Measurements from ENCODE around the gene CSNK1A1. TPM values are rescaled to one million over a fixed set of nuclear protein-coding genes. Genes with fewer than 3 reads are reported as not detected.
A peak's percentile ranks its signal among the peaks of the same experiment; 100 is the strongest.
"Not testable (repeated sequence)": the region's sequence is repeated elsewhere in the genome, so short reads cannot be mapped to it uniquely, and the experiment has no call there.

CSNK1A1 gene
- total and polyA plus RNA-seq, 2 donors from 2014 or later, result 63.9 to 221 TPM

GRCh38 chr5:149564542-149565140 is 13.4 kb upstream of the CSNK1A1 start:
- intact Hi-C loops (cut with DNase I), result loop anchor here (5.0 to 10.0 kb wide), 2 partner anchors 122 to 200 kb away; no protein-coding TSS in a partner anchor
- FAIRE-seq, result peak; percentile 60

GRCh38 chr5:149563466-149563865 is 12.2 kb upstream of the CSNK1A1 start:
- Histone ChIP-seq H3K36me3 (ENCODE audit: control insufficient read depth in 2 of 3, insufficient read depth in 3 of 3, low read length in 3 of 3) (no peaks in the 10 kb centered on the region), H3K4me3 (ENCODE audit: low read length in 3 of 3) (no peak overlapping the region), H3K27ac (ENCODE audit: low read depth in 2 of 2, low read length in 2 of 2) (no peak overlapping the region), H3K9ac (ENCODE audit: low read length in 3 of 3) (no peak overlapping the region), H3K4me1 (ENCODE audit: control insufficient read depth in 2 of 3, insufficient read depth in 2 of 3, low read depth in 1 of 3, low read length in 3 of 3) (peaks cover 0 to 7% (median 7%) of the 10 kb centered on the region in 3 donors), H3K9me3 (ENCODE audit: control insufficient read depth in 2 of 3, insufficient read depth in 1 of 3, low read length in 3 of 3) (no peaks in the 10 kb centered on the region), H3K27me3 (ENCODE audit: control insufficient read depth, insufficient read depth, low read length) (no peaks in the 10 kb centered on the region)
- DNase-seq (no peak), FAIRE-seq (no peak)
- TF ChIP-seq, protein P1, sequence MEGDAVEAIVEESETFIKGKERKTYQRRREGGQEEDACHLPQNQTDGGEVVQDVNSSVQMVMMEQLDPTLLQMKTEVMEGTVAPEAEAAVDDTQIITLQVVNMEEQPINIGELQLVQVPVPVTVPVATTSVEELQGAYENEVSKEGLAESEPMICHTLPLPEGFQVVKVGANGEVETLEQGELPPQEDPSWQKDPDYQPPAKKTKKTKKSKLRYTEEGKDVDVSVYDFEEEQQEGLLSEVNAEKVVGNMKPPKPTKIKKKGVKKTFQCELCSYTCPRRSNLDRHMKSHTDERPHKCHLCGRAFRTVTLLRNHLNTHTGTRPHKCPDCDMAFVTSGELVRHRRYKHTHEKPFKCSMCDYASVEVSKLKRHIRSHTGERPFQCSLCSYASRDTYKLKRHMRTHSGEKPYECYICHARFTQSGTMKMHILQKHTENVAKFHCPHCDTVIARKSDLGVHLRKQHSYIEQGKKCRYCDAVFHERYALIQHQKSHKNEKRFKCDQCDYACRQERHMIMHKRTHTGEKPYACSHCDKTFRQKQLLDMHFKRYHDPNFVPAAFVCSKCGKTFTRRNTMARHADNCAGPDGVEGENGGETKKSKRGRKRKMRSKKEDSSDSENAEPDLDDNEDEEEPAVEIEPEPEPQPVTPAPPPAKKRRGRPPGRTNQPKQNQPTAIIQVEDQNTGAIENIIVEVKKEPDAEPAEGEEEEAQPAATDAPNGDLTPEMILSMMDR (IDR thresholded peaks at IDR 0.05; ENCODE audit: borderline replicate concordance, extremely low read depth, insufficient read depth), result no peak
- intact Hi-C loops (cut with DNase I), result loop anchor here (5.0 to 10.0 kb wide), 2 partner anchors 121 to 199 kb away; no protein-coding TSS in a partner anchor

More at GRCh38 chr5:149564542-149565140, 13.4 kb upstream of the CSNK1A1 start:
- TF ChIP-seq, protein P1 (IDR thresholded peaks at IDR 0.05; ENCODE audit: borderline replicate concordance, extremely low read depth, insufficient read depth), result peak; percentile 72
- not testable (repeated sequence) for H3K4me1 ChIP-seq (ENCODE audit: control insufficient read depth in 2 of 3, insufficient read depth in 2 of 3, low read depth in 1 of 3, low read length in 3 of 3); H3K27ac ChIP-seq (ENCODE audit: low read depth in 2 of 2, low read length in 2 of 2); H3K27me3 ChIP-seq (ENCODE audit: control insufficient read depth, insufficient read depth, low read length); H3K36me3 ChIP-seq (ENCODE audit: control insufficient read depth in 2 of 3, insufficient read depth in 3 of 3, low read length in 3 of 3); H3K4me3 ChIP-seq (ENCODE audit: low read length in 3 of 3); H3K9me3 ChIP-seq (ENCODE audit: control insufficient read depth in 2 of 3, insufficient read depth in 1 of 3, low read length in 3 of 3); H3K9ac ChIP-seq (ENCODE audit: low read length in 3 of 3)
- DNase-seq, result peak in 3 of 5 donors; percentile 20 to 87 (median 85)

DNA sequence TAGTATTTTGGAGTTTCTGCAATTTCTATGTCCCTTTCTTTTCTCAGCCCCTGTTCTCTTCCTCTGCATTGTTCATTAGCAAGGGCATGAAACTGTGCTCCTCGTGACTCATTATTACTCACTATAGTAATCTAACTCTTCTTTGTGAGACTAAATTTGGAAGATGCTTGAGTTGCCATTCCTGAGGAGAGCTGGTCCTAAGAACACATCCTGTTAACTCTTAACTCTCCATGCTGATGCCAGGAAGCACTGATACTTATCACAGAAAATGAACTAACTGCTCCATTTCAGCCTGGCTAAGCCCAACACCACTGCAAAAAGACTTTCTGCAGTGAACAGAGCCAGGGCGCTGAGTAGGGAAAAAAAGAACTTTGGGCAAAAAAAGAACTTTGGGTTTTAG is 10.6 kb upstream of the CSNK1A1 start:
- DNase-seq, result peak in 2 of 5 donors; percentile 13 to 61
- intact Hi-C loops (cut with DNase I), result loop anchor here (5.0 to 10.0 kb wide), 2 partner anchors 120 to 197 kb away; no protein-coding TSS in a partner anchor
- no peak overlapping the region for H3K9ac ChIP-seq (ENCODE audit: low read length in 3 of 3)

More for the DNA sequence above, 10.6 kb upstream of the CSNK1A1 start:
- peak overlapping the region in 1 of 2 donors; percentile 72 for H3K27ac ChIP-seq (ENCODE audit: low read depth in 2 of 2, low read length in 2 of 2)
- H3K36me3 ChIP-seq (ENCODE audit: control insufficient read depth in 2 of 3, insufficient read depth in 3 of 3, low read length in 3 of 3), result no peaks in the 10 kb centered on the region
- no peak overlapping the region for H3K4me3 ChIP-seq (ENCODE audit: low read length in 3 of 3)
- no peaks in the 10 kb centered on the region for H3K27me3 ChIP-seq (ENCODE audit: control insufficient read depth, insufficient read depth, low read length)
- TF ChIP-seq, protein P1 (IDR thresholded peaks at IDR 0.05; ENCODE audit: borderline replicate concordance, extremely low read depth, insufficient read depth), result no peak
- no peaks in the 10 kb centered on the region for H3K9me3 ChIP-seq (ENCODE audit: control insufficient read depth in 2 of 3, insufficient read depth in 1 of 3, low read length in 3 of 3)
- H3K4me1 ChIP-seq (ENCODE audit: control insufficient read depth in 2 of 3, insufficient read depth in 2 of 3, low read depth in 1 of 3, low read length in 3 of 3), result peaks cover 0 to 7% (median 7%) of the 10 kb centered on the region in 3 donors
- peak; percentile 17 for FAIRE-seq

All from kidney (tissue), 14 donors.